A673 (cell line): ENCODE measurements around the gene GRAMD1A. TPM values are rescaled to one million over a fixed set of nuclear protein-coding genes. Genes with fewer than 3 reads are reported as not detected.
"Not testable (repeated sequence)": the region's sequence is repeated elsewhere in the genome, so short reads cannot be mapped to it uniquely, and the experiment has no call there.

ENCODE experiments used
- BruUV-seq: library from RNA; stranded (reverse); fragments of 400-500 nt; replicated peaks from 2 replicates; lab custom pipeline; 2021; lab: Mats Ljungman, UMichigan
- CTCF ChIA-PET: fragments of 300-600 bp; sonication (Branson Sonifier 250); formaldehyde crosslinking; loops from one replicate; lab custom pipeline; 2022; ENCODE audit warnings: antibody characterized with exemption; lab: Charles Lee
- POLR2A ChIA-PET: fragments of 300-600 bp; sonication (Branson Sonifier 250); formaldehyde crosslinking; loops from one replicate; lab custom pipeline; 2022; ENCODE audit warnings: antibody characterized with exemption; ENCODE audit not compliant: low non-redundant PET; lab: Charles Lee
- DNase-seq: peaks from one replicate; pipeline ENCODE4 v3.0.0-alpha.2; 2015; ENCODE audit warnings: low spot score
- H3K27ac ChIP-seq: fragments of 200-600 bp; sonication (generic); 2 replicates; pipeline ENCODE4 v1.5.1; 2016; ENCODE audit warnings: mixed run types, low read depth, mild to moderate bottlenecking, mixed read lengths, antibody characterized with exemption, low read length; ENCODE audit not compliant: poor library complexity, severe bottlenecking
- H3K27me3 ChIP-seq: fragments of 200-600 bp; sonication (generic); replicated peaks from 2 replicates; pipeline ENCODE4 v1.6.1; 2017; ENCODE audit warnings: mixed run types, low read depth, mild to moderate bottlenecking, mixed read lengths, antibody characterized with exemption, low read length; ENCODE audit not compliant: insufficient read depth, poor library complexity
- H3K36me3 ChIP-seq: fragments of 200-600 bp; sonication (generic); 2 replicates; pipeline ENCODE4 v1.6.1; 2016; ENCODE audit warnings: mixed run types, mild to moderate bottlenecking, mixed read lengths, antibody characterized with exemption, low read length; ENCODE audit not compliant: insufficient read depth, poor library complexity, severe bottlenecking
- H3K4me1 ChIP-seq: fragments of 200-600 bp; sonication (generic); 2 replicates; pipeline ENCODE4 v1.6.1; 2017; ENCODE audit warnings: mixed run types, mild to moderate bottlenecking, mixed read lengths, antibody characterized with exemption, low read length; ENCODE audit not compliant: insufficient read depth, poor library complexity, severe bottlenecking
- H3K4me3 ChIP-seq: fragments of 200-600 bp; sonication (generic); 2 replicates; pipeline ENCODE4 v1.5.1; 2016; ENCODE audit warnings: low read depth, mixed run types, mild to moderate bottlenecking, mixed read lengths, low read length; ENCODE audit not compliant: poor library complexity, severe bottlenecking
- H3K9me3 ChIP-seq: fragments of 200-600 bp; sonication (generic); 2 replicates; pipeline ENCODE4 v1.6.1; 2016; ENCODE audit warnings: mixed run types, low read depth, mild to moderate bottlenecking, mixed read lengths, antibody characterized with exemption, low read length; ENCODE audit not compliant: poor library complexity, severe bottlenecking
- EZH2 ChIP-seq: fragments of 200-600 bp; sonication (generic); IDR thresholded peaks from 2 replicates; pipeline ENCODE4 v1.6.1; 2017; ENCODE audit warnings: borderline replicate concordance, low read depth, mild to moderate bottlenecking, mixed read lengths, antibody characterized with exemption, low read length; ENCODE audit not compliant: poor library complexity, severe bottlenecking
- intact Hi-C: fragments of 100-400 bp; cut with micrococcal nuclease; formaldehyde crosslinking; loops from one replicate; pipeline ENCODE4 v1.10.0; 2022; ENCODE audit not compliant: unreplicated experiment
- total RNA-seq: library from RNA; stranded (reverse); gene quantifications from 2 replicates; pipeline ENCODE4 v1.2.3, GENCODE V29; 2021
- TF ChIP-seq, protein P1 (sequence below): fragments of 300-800, 200-600 bp; sonication (generic); conservative IDR thresholded peaks from 2 replicates; pipeline ENCODE4 v1.5.1; 2017; ENCODE audit warnings: low read depth, mild to moderate bottlenecking, antibody characterized with exemption, low read length, moderate library complexity, mixed read lengths

The GRAMD1A gene
- total RNA-seq, 1 experiment from 2014 or later, result 87.3 TPM

- Histone ChIP-seq H3K27me3 (no peaks in the 10 kb centered on the region), H3K9me3 (peaks cover 4% of the 10 kb centered on the region), H3K27ac (no peak overlapping the region), H3K4me3 (no peak overlapping the region), H3K4me1 (peaks cover 7% of the 10 kb centered on the region), H3K36me3 (no peaks in the 10 kb centered on the region)
- ChIA-PET POLR2A (no interaction called here), CTCF (no interaction called here)
- intact Hi-C loops, result no loop called here
- DNase-seq, result no peak
- TF ChIP-seq, protein P1, sequence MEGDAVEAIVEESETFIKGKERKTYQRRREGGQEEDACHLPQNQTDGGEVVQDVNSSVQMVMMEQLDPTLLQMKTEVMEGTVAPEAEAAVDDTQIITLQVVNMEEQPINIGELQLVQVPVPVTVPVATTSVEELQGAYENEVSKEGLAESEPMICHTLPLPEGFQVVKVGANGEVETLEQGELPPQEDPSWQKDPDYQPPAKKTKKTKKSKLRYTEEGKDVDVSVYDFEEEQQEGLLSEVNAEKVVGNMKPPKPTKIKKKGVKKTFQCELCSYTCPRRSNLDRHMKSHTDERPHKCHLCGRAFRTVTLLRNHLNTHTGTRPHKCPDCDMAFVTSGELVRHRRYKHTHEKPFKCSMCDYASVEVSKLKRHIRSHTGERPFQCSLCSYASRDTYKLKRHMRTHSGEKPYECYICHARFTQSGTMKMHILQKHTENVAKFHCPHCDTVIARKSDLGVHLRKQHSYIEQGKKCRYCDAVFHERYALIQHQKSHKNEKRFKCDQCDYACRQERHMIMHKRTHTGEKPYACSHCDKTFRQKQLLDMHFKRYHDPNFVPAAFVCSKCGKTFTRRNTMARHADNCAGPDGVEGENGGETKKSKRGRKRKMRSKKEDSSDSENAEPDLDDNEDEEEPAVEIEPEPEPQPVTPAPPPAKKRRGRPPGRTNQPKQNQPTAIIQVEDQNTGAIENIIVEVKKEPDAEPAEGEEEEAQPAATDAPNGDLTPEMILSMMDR, result no peak
- no peak for TF ChIP-seq EZH2
- BruUV-seq, result no TSS peak
Observed at GRCh38 chr19:34969721-34970120, 30.4 kb upstream of the GRAMD1A start.

GRCh38 chr19:34970185-34970780 lies 29.8 kb upstream of the GRAMD1A start:
- H3K27ac ChIP-seq, POLR2A ChIA-PET, intact Hi-C loops, H3K36me3 ChIP-seq, H3K4me3 ChIP-seq, H3K9me3 ChIP-seq, DNase-seq, BruUV-seq, H3K27me3 ChIP-seq: not testable (repeated sequence)
- CTCF ChIA-PET, result interaction anchor here (0.6 kb wide), 1 partner anchor 27 kb away, joined by 3 read pairs; no protein-coding TSS in a partner anchor
- H3K4me1 ChIP-seq, result peaks cover 10% of the 10 kb centered on the region

GRCh38 chr19:34972163-34972705 lies 27.9 kb upstream of the GRAMD1A start:
- DNase-seq, result no peak
- intact Hi-C loops, result no loop called here
- TF ChIP-seq EZH2, result no peak
- TF ChIP-seq, protein P1, result no peak
- Histone ChIP-seq H3K4me3 (no peak overlapping the region), H3K27ac (no peak overlapping the region), H3K36me3 (no peaks in the 10 kb centered on the region), H3K9me3 (peaks cover 8% of the 10 kb centered on the region), H3K27me3 (no peaks in the 10 kb centered on the region), H3K4me1 (peaks cover 10% of the 10 kb centered on the region)
- BruUV-seq, result no TSS peak
- ChIA-PET POLR2A (no interaction called here), CTCF (interaction anchor here (1.2 to 1.5 kb wide), 2 partner anchors 41 to 42 kb away, joined by 3 to 4 read pairs; no protein-coding TSS in a partner anchor)

- Histone ChIP-seq H3K4me1 (peaks cover 10% of the 10 kb centered on the region), H3K9me3 (peaks cover 3% of the 10 kb centered on the region), H3K27ac (no peak overlapping the region), H3K36me3 (no peaks in the 10 kb centered on the region), H3K27me3 (no peaks in the 10 kb centered on the region), H3K4me3 (no peak overlapping the region)
- POLR2A ChIA-PET, result no interaction called here
- intact Hi-C loops, result no loop called here
- no TSS peak for BruUV-seq
- no peak for TF ChIP-seq EZH2
- TF ChIP-seq, protein P1, result no peak
- peak; percentile 17 for DNase-seq
- CTCF ChIA-PET, result no interaction called here
Observed at GRCh38 chr19:34974646-34975045, 25.5 kb upstream of the GRAMD1A start.
